IMR-90 (cell line): ENCODE measurements around the gene CERT1. TPM values are rescaled to one million over a fixed set of nuclear protein-coding genes. Genes with fewer than 3 reads are reported as not detected.

Source experiments
- ATAC-seq: fragments of 200-7000 bp; cut with Tn5 transposase; 2 replicates; pipeline ENCODE4 v1.9.1; 2020; ENCODE audit warnings: low read depth, mild to moderate bottlenecking, moderate library complexity
- BruUV-seq: library from RNA; stranded (reverse); fragments of 400-500 nt; replicated peaks from 2 replicates; lab custom pipeline; 2021; lab: Mats Ljungman, UMichigan
- CTCF ChIA-PET: fragments of 300-600 bp; formaldehyde crosslinking; extraction: SDS; loops from one replicate; lab custom pipeline; 2021; ENCODE audit warnings: antibody characterized with exemption; lab: Yijun Ruan, JAX
- POLR2A ChIA-PET: fragments of 300-600 bp; sonication (Branson Sonifier 250); formaldehyde crosslinking; loops from one replicate; lab custom pipeline; 2022; ENCODE audit warnings: antibody characterized with exemption; ENCODE audit not compliant: unreplicated experiment; lab: Charles Lee
- DNase-seq: peaks from one replicate; pipeline ENCODE4 v3.0.0; 2013
- H2AFZ ChIP-seq: replicated peaks from 2 replicates; pipeline ENCODE3; 2013; ENCODE audit warnings: low read length, mild to moderate bottlenecking; ENCODE audit not compliant: poor library complexity
- H2AK5ac ChIP-seq: 2 replicates; pipeline ENCODE4 v1.6.1; 2013; ENCODE audit warnings: low read depth, low read length, inconsistent platforms
- H2AK9ac ChIP-seq: replicated peaks from 2 replicates; pipeline ENCODE3; 2013; ENCODE audit warnings: mild to moderate bottlenecking, low read depth, low read length, moderate library complexity; ENCODE audit not compliant: poor library complexity
- H2BK120ac ChIP-seq: 2 replicates; pipeline ENCODE4 v1.6.1; 2013; ENCODE audit warnings: low read depth, low read length, inconsistent platforms
- H2BK15ac ChIP-seq: 3 replicates; pipeline ENCODE4 v1.6.1; 2013; ENCODE audit warnings: low read depth, low read length, inconsistent platforms
- H2BK20ac ChIP-seq: 2 replicates; pipeline ENCODE4 v1.6.1; 2013; ENCODE audit warnings: low read depth, mild to moderate bottlenecking, inconsistent platforms, low read length, moderate library complexity
- H2BK5ac ChIP-seq: 2 replicates; pipeline ENCODE4 v1.6.1; 2013; ENCODE audit warnings: mild to moderate bottlenecking, low read depth, low read length, inconsistent platforms; ENCODE audit not compliant: poor library complexity, severe bottlenecking
- H3K14ac ChIP-seq: replicated peaks from 2 replicates; pipeline ENCODE4 v1.6.1; 2013; ENCODE audit warnings: low read depth, low read length, inconsistent platforms
- H3K18ac ChIP-seq: 2 replicates; pipeline ENCODE4 v1.6.1; 2013; ENCODE audit warnings: low read depth, low read length, control low read depth
- H3K23ac ChIP-seq: 2 replicates; pipeline ENCODE4 v1.6.1; 2013; ENCODE audit warnings: low read depth, low read length, inconsistent platforms
- H3K27ac ChIP-seq: 2 replicates; pipeline ENCODE4 v1.5.1; 2013; ENCODE audit warnings: mild to moderate bottlenecking, control low read depth, low read length; ENCODE audit not compliant: insufficient read depth
- H3K27me3 ChIP-seq: 2 replicates; pipeline ENCODE4 v1.6.1; 2013; ENCODE audit warnings: low read length; ENCODE audit not compliant: control insufficient read depth, insufficient read depth
- H3K36me3 ChIP-seq: 2 replicates; pipeline ENCODE4 v1.6.1; 2013; ENCODE audit warnings: low read length, mixed read lengths; ENCODE audit not compliant: control insufficient read depth, insufficient read depth
- H3K4ac ChIP-seq: 2 replicates; pipeline ENCODE4 v1.6.1; 2013; ENCODE audit warnings: low read depth, low read length, inconsistent platforms
- H3K4me1 ChIP-seq: 2 replicates; pipeline ENCODE4 v1.6.1; 2013; ENCODE audit warnings: low read length, mixed read lengths; ENCODE audit not compliant: control insufficient read depth, insufficient read depth
- H3K4me2 ChIP-seq: 2 replicates; pipeline ENCODE4 v1.6.1; 2013; ENCODE audit warnings: low read depth, mild to moderate bottlenecking, control low read depth, low read length, moderate library complexity
- H3K4me3 ChIP-seq: 2 replicates; pipeline ENCODE4 v1.5.1; 2013; ENCODE audit warnings: low read depth, mild to moderate bottlenecking, control low read depth, low read length, moderate library complexity; ENCODE audit not compliant: insufficient read depth
- H3K56ac ChIP-seq: 2 replicates; pipeline ENCODE4 v1.6.1; 2013; ENCODE audit warnings: low read length, inconsistent platforms; ENCODE audit not compliant: insufficient read depth; ENCODE audit errors: extremely low read depth
- H3K79me1 ChIP-seq, 2 experiments: 2 replicates each; pipeline ENCODE4 v1.6.1; 2013; ENCODE audit warnings: low read length in 2 of 2, inconsistent platforms in 1 of 2, low read depth in 1 of 2
- H3K9ac ChIP-seq: 2 replicates; pipeline ENCODE4 v1.6.1; 2013; ENCODE audit warnings: low read depth, low read length, control low read depth
- H3K9me1 ChIP-seq: 2 replicates; pipeline ENCODE4 v1.6.1; 2013; ENCODE audit warnings: low read length, inconsistent platforms; ENCODE audit not compliant: insufficient read depth
- H3K9me3 ChIP-seq: 2 replicates; pipeline ENCODE4 v1.6.1; 2013; ENCODE audit warnings: low read length; ENCODE audit not compliant: control insufficient read depth, insufficient read depth
- H4K20me1 ChIP-seq: 2 replicates; pipeline ENCODE4 v1.6.1; 2013; ENCODE audit warnings: low read length, inconsistent platforms; ENCODE audit not compliant: insufficient read depth
- H4K5ac ChIP-seq: 2 replicates; pipeline ENCODE4 v1.6.1; 2013; ENCODE audit warnings: mild to moderate bottlenecking, low read depth, low read length, control low read depth
- H4K8ac ChIP-seq, 2 experiments: 2 replicates each; pipeline ENCODE4 v1.6.1; 2013; ENCODE audit warnings: low read depth in 2 of 2, low read length in 2 of 2, control low read depth in 1 of 2, inconsistent platforms in 1 of 2
- H4K91ac ChIP-seq: 2 replicates; pipeline ENCODE4 v1.6.1; 2013; ENCODE audit warnings: low read depth, low read length, inconsistent platforms; ENCODE audit not compliant: insufficient read depth
- BHLHE40 ChIP-seq: fragments of 150-350 bp; IDR thresholded peaks from 2 replicates; pipeline ENCODE4 v1.6.1; 2016; ENCODE audit warnings: mild to moderate bottlenecking, low read depth, low read length
- CEBPB ChIP-seq: IDR thresholded peaks from 2 replicates; pipeline ENCODE4 v1.6.1; 2012; ENCODE audit warnings: low read depth, low read length, improper control_type of control experiment
- CHD1 ChIP-seq: IDR thresholded peaks from 2 replicates; pipeline ENCODE4 v1.6.1; 2012; ENCODE audit warnings: low read depth, low read length, improper control_type of control experiment
- FOS ChIP-seq: fragments of 150-350 bp; IDR thresholded peaks from 2 replicates; pipeline ENCODE4 v1.6.1; 2016; ENCODE audit warnings: low read depth, low read length
- MAFK ChIP-seq: IDR thresholded peaks from 2 replicates; pipeline ENCODE4 v1.6.1; 2012; ENCODE audit warnings: low read depth, low read length, improper control_type of control experiment
- MAZ ChIP-seq: IDR thresholded peaks from 2 replicates; pipeline ENCODE4 v1.6.1; 2012; ENCODE audit warnings: low read depth, mild to moderate bottlenecking, low read length, improper control_type of control experiment, moderate library complexity, borderline replicate concordance
- MXI1 ChIP-seq: IDR thresholded peaks from 2 replicates; pipeline ENCODE4 v1.6.1; 2012; ENCODE audit warnings: low read depth, mild to moderate bottlenecking, low read length, moderate library complexity, borderline replicate concordance
- NFE2L2 ChIP-seq: fragments of 150-350 bp; IDR thresholded peaks from 2 replicates; pipeline ENCODE4 v1.6.1; 2016; ENCODE audit warnings: low read depth, mild to moderate bottlenecking, low read length
- POLR2A ChIP-seq: IDR thresholded peaks from 2 replicates; pipeline ENCODE4 v1.6.1; 2012; ENCODE audit warnings: mild to moderate bottlenecking, low read depth, low read length
- RAD21 ChIP-seq: IDR thresholded peaks from 2 replicates; pipeline ENCODE4 v1.6.1; 2012; ENCODE audit warnings: low read length, improper control_type of control experiment
- RCOR1 ChIP-seq: IDR thresholded peaks from 2 replicates; pipeline ENCODE4 v1.6.1; 2012; ENCODE audit warnings: mild to moderate bottlenecking, low read length, improper control_type of control experiment; ENCODE audit not compliant: insufficient replicate concordance
- RFX5 ChIP-seq: IDR thresholded peaks from 2 replicates; pipeline ENCODE4 v1.8.0; 2012; ENCODE audit warnings: low read depth, mild to moderate bottlenecking, low read length, moderate library complexity
- SMC3 ChIP-seq: fragments of 150-350 bp; IDR thresholded peaks from 2 replicates; pipeline ENCODE4 v1.6.1; 2016; ENCODE audit warnings: low read depth, mild to moderate bottlenecking, antibody characterized with exemption, low read length, moderate library complexity
- WGBS, 2 experiments: methylation state at CpG; one replicate each; pipeline versions ENCODE4 v1.1.5 to v1.1.7; 2013; ENCODE audit warnings: missing lambda C conversion rate in 2 of 2; ENCODE audit not compliant: insufficient read length in 1 of 2; ENCODE audit errors: extremely low coverage in 2 of 2; 5-methylcytosine and 5-hydroxymethylcytosine counted together
- dilution Hi-C: fragments of 300-500 bp; cut with HindIII; formaldehyde crosslinking; loops from one replicate; pipeline ENCODE4 v1.14.3; 2018; ENCODE audit warnings: low sequenced_read_pairs; ENCODE audit not compliant: unreplicated experiment
- in situ Hi-C: fragments of 300-500 bp; cut with MboI; formaldehyde crosslinking; loops from 3 replicates; pipeline ENCODE4 v1.14.3; 2019; ENCODE audit warnings: low sequenced_read_pairs, inconsistent platforms, mixed read lengths
- intact Hi-C: fragments of 100-400 bp; cut with micrococcal nuclease; formaldehyde crosslinking; loops from 2 replicates; pipeline ENCODE4 v1.10.0; 2022
- polyA plus RNA-seq, 3 experiments: library from polyadenylated mRNA; depleted of rRNA; stranded (reverse); fragments of >200 nt; gene quantifications; 2 replicates each; pipeline ENCODE4 v1.2.3, GENCODE V29; 2012; ENCODE audit warnings: low replicate concordance in 1 of 3
- total RNA-seq: library from RNA; depleted of rRNA; stranded (reverse); fragments of >200 nt; gene quantifications from 2 replicates; pipeline ENCODE4 v1.2.3, GENCODE V29; 2012
- TF ChIP-seq, protein P1 (sequence below): conservative IDR thresholded peaks from 2 replicates; pipeline ENCODE4 v1.5.1; 2012; ENCODE audit warnings: mild to moderate bottlenecking, low read depth, low read length, improper control_type of control experiment
- TF ChIP-seq, protein P2 (sequence below): fragments of 150-350 bp; IDR thresholded peaks from 2 replicates; pipeline ENCODE4 v1.6.1; 2016; ENCODE audit warnings: low read depth, mild to moderate bottlenecking, low read length, moderate library complexity, borderline replicate concordance
- TF ChIP-seq, protein P3 (sequence below): fragments of 150-350 bp; IDR thresholded peaks from 2 replicates; pipeline ENCODE4 v1.6.1; 2017; ENCODE audit warnings: mild to moderate bottlenecking, antibody characterized with exemption, low read length, low read depth

The CERT1 gene
- total and polyA plus RNA-seq, 2 of the 4 experiments (the other 2 are of a cell fraction) = 7.2 TPM

DNA sequence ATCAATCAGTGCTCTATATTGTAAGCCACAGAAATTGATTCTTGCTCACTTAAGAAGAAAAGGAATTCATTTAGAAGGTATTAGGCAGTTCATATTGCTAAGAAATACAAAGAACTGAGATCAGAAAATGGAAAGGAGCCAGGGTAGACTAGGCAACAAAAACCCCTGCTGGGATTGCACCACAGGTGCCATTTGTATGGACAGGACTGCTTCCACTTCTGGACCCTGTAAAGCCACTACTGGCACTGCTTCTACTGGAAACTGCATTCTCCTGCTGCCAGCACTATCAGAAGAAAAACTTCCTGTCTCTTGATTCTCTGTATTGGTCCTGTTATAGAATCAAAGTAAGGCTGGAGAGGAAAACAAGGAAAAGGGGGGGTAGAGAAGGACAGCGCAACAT, 45.9 kb downstream of the CERT1 start:
- no peak overlapping the region for H2BK20ac ChIP-seq
- no peak overlapping the region for H3K9ac ChIP-seq
- H3K56ac ChIP-seq = no peak overlapping the region
- H2AK5ac ChIP-seq = no peak overlapping the region
- H2AK9ac ChIP-seq = no peak overlapping the region
- no peak overlapping the region for H3K27ac ChIP-seq
- H3K14ac ChIP-seq = no peak overlapping the region
- H4K20me1 ChIP-seq = peaks cover 20% of the 10 kb centered on the region; the same call in 1 of the 2 replicates
- no peak overlapping the region for H2BK15ac ChIP-seq
- peak; percentile 25 for DNase-seq
- no peak overlapping the region for H2AFZ ChIP-seq
- peaks cover 7% of the 10 kb centered on the region; the same call in 1 of the 2 replicates for H3K9me3 ChIP-seq
- peaks cover 28 to 48% of the 10 kb centered on the region in 2 experiments for H3K79me1 ChIP-seq
- BruUV-seq = no TSS peak
- no peak overlapping the region for H3K4ac ChIP-seq
- peaks cover 2% of the 10 kb centered on the region; the same call in 1 of the 2 replicates for H3K4me1 ChIP-seq
- H4K91ac ChIP-seq = no peak overlapping the region
- intact Hi-C loops = no loop called here
- no peak overlapping the region for H2BK120ac ChIP-seq
- POLR2A ChIA-PET = no interaction called here
- no peak for ATAC-seq
- no peak overlapping the region for H3K4me2 ChIP-seq
- in situ Hi-C loops = no loop called here
- dilution Hi-C loops = no loop called here
- H4K5ac ChIP-seq = no peak overlapping the region
- no peak overlapping the region for H3K4me3 ChIP-seq
- H4K8ac ChIP-seq = no peak overlapping the region
- no peaks in the 10 kb centered on the region for H3K27me3 ChIP-seq
- no peak overlapping the region for H2BK5ac ChIP-seq
- WGBS, 2 experiments = no CpG with 5 or more reads among the region's 1 CpG
- H3K9me1 ChIP-seq = peaks cover 4% of the 10 kb centered on the region
- TF ChIP-seq SMC3 = no peak
- no peak for TF ChIP-seq MAFK
- no peak for TF ChIP-seq POLR2A
- TF ChIP-seq, protein P1, sequence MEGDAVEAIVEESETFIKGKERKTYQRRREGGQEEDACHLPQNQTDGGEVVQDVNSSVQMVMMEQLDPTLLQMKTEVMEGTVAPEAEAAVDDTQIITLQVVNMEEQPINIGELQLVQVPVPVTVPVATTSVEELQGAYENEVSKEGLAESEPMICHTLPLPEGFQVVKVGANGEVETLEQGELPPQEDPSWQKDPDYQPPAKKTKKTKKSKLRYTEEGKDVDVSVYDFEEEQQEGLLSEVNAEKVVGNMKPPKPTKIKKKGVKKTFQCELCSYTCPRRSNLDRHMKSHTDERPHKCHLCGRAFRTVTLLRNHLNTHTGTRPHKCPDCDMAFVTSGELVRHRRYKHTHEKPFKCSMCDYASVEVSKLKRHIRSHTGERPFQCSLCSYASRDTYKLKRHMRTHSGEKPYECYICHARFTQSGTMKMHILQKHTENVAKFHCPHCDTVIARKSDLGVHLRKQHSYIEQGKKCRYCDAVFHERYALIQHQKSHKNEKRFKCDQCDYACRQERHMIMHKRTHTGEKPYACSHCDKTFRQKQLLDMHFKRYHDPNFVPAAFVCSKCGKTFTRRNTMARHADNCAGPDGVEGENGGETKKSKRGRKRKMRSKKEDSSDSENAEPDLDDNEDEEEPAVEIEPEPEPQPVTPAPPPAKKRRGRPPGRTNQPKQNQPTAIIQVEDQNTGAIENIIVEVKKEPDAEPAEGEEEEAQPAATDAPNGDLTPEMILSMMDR = no peak
- TF ChIP-seq MAZ = no peak
- no peak for TF ChIP-seq MXI1
- TF ChIP-seq CHD1 = no peak
- no peak for TF ChIP-seq CEBPB
- TF ChIP-seq RFX5 = no peak
- TF ChIP-seq FOS = no peak
- TF ChIP-seq BHLHE40 = no peak
- TF ChIP-seq, protein P2, sequence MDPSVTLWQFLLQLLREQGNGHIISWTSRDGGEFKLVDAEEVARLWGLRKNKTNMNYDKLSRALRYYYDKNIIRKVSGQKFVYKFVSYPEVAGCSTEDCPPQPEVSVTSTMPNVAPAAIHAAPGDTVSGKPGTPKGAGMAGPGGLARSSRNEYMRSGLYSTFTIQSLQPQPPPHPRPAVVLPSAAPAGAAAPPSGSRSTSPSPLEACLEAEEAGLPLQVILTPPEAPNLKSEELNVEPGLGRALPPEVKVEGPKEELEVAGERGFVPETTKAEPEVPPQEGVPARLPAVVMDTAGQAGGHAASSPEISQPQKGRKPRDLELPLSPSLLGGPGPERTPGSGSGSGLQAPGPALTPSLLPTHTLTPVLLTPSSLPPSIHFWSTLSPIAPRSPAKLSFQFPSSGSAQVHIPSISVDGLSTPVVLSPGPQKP = no peak
- TF ChIP-seq, protein P3, sequence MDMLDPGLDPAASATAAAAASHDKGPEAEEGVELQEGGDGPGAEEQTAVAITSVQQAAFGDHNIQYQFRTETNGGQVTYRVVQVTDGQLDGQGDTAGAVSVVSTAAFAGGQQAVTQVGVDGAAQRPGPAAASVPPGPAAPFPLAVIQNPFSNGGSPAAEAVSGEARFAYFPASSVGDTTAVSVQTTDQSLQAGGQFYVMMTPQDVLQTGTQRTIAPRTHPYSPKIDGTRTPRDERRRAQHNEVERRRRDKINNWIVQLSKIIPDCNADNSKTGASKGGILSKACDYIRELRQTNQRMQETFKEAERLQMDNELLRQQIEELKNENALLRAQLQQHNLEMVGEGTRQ = no peak
- no peak for TF ChIP-seq NFE2L2
- TF ChIP-seq RCOR1 = no peak
- no peak for TF ChIP-seq RAD21
- H3K36me3 ChIP-seq = no peaks in the 10 kb centered on the region
- no peak overlapping the region for H3K18ac ChIP-seq
- no peak overlapping the region for H3K23ac ChIP-seq
- CTCF ChIA-PET = no interaction called here
